Stimulated activated CD8-positive, alpha-beta memory T cell treated with anti-CD3 and anti-CD28 coated beads, Interleukin-7, amount 100 ng/mL, for 48 hours (primary cell): ENCODE measurements around the gene PTPRE.

Experiments
- DNase-seq, 2 donors: peaks; one replicate each; pipeline ENCODE4 v3.0.0-alpha.2; 2020; ENCODE audit warnings: low read depth in 1 of 2; ENCODE audit errors: extremely low read depth in 1 of 2

PTPRE gene

DNA sequence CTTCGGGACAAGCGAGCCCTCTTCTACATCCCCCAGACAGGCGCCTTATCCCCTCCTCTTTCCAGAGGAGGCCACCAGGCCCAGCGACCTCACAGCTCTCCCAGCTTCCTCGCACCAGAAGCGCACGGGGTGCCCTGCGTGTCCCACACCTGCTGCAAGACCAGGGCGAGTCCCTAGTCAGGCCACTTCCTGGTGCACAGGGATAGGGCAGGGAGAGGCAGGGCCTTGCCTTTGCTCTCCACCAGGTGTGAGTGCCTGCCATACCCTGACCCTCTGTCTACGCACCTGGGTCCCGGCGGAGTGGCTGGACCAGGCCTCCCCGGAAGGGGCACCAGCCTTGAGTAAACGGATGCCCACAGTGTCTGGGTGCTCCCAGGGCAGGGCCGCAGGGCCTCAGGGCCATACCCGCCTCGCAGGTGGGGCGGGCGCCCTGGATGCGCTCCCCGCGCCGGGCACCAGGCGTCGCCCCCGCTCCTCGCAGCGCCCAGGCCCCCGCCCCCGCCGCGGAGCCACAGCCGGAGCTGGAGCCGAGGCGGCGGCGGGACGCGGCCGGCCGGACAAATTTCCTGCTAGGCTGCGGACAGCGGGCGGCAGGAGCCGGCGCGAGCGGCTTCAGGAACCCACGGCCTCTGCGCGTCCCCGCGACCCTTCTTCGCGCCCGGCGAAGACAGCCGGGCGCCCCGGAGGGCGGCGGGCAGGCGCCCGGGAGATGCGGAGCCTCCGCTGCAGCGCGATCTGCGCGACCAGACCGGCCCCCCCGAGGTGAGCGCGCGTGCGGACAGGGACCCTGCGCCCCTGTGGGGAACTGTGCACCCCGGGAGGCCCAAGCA is at the start of gene PTPRE:
TSS of gene PTPRE (plus strand) at position 556 of the 830 bp plus-strand sequence. CDS start 133,779 bp downstream, outside the sequence.
- peak; percentile 32 to 55 for DNase-seq

GRCh38 chr10:127860592-127860991 is 46.3 kb upstream of the PTPRE start:
- no peak for DNase-seq

DNA sequence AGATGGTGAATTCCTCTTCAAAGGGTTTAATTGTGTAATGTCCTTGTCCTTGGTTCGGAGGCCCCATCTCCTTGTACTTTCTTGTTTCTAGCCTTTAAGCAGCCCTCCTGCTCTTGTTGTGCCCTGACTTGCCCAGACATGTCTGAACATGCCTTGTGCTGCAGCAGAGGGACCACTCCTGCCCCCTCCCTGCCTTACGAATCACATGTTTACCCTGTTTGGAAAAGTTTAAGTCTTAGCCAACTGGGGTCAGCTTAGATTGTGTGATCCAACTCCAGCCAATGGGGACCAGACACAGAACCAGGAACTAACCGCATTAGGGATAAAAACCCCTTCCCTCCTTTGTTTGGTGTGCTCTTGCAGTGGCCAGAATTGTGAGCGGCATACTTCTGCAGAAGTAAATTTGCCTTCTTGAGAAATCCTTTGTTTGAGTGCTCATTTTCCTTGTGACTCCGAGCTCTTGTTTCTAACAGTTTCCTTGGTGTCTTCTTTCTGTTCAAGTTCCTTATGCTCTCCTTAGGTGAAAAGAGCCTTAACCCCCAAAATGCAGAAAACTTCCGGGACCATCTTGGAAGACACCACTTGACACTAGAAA is 43.6 kb upstream of the PTPRE start:
- DNase-seq, result no peak

DNA sequence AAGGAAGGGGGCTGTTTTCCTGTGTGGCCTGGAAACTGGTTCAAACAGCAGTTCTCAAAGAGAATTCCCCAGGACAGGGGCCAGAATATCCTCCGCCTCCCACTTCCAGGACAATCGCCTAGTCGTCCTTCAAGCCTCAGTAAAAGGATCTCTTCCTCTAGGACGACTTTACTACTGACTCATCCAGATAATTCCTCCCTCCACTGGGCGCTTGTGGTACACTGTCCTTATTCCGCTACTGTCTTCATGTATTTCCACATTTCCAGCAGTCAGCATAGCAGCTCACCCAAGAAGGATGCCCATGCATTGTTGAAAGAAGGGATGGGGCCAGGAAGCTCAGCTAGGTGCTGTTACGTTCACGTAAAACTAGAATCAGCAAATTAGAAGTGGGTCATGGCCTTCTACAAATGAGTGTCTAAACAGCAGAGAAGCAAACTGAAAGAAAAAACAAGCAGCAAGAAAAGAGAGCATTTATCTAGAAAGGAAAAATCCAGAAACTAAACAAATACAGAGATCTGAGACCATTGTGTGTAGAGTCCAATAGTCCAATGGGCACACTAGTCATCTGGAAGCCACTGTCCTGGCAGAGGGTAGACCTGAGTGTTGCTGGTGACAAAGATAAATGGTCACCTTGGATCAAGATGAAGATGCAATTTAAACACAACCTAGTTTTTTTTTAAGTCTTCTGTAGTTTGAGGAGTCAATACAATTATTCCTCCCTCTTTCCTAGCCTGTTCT is 40.5 kb upstream of the PTPRE start:
- DNase-seq, result no peak

DNA sequence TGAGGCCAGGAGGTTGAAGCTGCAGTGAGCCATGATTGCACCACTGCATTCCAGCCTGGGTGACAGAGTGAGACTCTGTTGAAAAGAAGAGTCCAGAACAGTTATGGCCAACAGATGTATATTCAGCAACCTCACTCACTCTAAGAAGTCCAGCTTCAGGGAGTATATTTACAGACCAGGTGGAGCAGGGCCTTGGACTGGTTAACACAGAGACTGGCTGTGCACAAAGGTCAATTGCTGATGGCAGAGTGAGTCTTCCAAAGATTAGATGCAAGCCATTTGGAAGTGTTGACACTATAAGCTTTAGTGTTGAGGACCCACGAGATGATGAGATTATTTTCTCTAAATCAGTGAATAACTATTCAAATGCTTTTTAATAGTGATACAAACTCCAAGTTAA is 39.1 kb upstream of the PTPRE start:
- DNase-seq, result no peak

DNA sequence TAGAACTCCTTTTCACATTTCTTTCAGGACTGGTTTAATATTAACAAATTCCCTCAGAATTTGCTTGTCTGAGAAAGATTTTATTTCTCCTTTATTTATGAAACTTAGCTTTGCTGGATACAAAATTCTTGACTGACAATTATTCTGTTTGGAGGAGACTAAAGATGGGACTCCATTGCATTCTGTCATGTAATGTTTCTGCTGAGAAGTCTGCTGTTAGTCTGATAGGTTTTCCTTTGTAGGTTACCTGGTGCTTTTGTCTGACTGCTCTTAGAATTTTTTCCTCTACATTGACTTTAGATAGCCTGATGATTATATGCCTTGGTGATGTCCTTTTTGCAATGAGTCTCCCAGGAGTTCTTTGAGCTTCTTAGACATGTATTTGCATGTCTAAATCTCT is 37.6 kb upstream of the PTPRE start:
- no peak for DNase-seq

DNA sequence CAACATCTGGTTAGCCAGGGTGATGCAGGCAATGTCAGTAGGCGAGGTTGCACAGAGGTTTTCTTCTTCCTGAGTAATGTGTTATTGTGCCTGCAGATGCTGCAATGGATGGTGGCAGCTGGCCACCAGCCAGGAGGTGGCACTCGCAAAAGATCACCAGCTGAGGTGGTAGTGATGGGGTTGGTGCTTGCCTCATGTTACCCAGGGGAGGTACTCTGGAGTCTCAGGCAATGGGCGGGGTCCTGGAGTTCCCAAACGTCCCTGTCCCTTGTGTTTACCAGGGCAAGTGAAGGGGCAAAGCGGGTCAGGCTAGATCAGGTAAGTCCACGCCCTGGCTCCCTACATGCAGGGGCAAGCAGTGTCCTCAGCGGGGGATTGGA is 35.3 kb upstream of the PTPRE start:
- no peak for DNase-seq

DNA sequence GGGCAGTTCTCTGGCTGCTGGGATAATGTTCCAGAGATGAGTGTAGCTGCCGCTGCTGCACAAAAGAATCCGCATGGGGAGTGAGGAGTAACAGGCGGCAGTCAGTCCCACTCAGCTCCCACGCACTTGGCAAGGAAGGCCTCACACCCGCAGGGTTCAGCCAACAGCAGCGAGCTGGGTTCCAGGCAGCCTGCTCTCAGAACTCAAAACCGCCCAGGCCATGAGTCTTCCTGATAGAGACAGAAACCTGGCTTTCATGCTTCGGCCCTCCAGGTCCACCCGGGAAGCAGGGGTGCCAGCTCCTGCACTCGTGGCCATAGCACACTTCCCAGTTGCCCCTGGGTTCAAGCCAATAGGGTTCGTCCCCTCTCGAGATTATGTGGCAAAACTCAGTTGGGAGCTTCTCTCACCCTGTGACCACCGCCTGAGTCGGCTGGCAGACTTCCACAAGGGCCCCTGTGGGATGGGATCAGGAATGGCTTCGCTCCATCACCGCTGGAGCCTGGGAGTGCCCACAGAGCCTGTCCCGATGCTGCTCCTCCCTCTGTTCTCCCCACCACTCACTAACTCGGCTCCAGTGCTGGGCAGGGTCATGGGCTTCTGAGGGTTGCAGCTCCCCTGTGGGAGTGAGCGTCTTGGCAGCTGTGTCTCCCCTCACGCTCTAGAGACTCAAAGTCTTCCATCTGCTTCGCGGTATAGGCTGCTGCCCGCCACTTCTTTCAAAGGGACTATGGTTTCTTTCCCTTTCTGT is 34.7 kb upstream of the PTPRE start:
- no peak for DNase-seq

- no peak for DNase-seq
Observed at GRCh38 chr10:127872871-127873600, 33.9 kb upstream of the PTPRE start.

- DNase-seq, result no peak
Observed at GRCh38 chr10:127873901-127874470, 32.9 kb upstream of the PTPRE start.

- no peak for DNase-seq
Observed at GRCh38 chr10:127874671-127875448, 32.0 kb upstream of the PTPRE start.

- no peak for DNase-seq
Observed at GRCh38 chr10:127875449-127875765, 31.5 kb upstream of the PTPRE start.

GRCh38 chr10:127875916-127876315 is 31.0 kb upstream of the PTPRE start:
- DNase-seq, result no peak

DNA sequence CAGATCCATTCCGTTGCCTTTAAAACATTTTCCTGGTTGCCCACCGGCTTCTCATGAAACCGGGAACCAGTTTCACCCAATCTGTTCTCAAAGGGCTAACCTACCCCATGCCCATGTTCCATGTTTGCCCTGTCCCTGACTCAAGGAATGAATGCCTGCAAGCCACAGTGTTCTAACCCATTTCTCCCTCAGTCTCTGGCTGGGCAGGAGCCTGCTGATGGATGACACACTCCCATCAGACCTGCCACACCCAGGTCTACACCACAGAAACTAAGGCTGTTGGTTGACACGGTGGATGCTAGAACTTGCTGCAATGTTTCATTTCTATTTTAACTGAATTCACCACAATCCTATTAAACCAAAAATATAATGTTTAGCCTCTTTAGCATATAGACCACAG is 29.8 kb upstream of the PTPRE start:
- DNase-seq, result no peak

GRCh38 chr10:127877699-127878098 is 29.2 kb upstream of the PTPRE start:
- no peak for DNase-seq

DNA sequence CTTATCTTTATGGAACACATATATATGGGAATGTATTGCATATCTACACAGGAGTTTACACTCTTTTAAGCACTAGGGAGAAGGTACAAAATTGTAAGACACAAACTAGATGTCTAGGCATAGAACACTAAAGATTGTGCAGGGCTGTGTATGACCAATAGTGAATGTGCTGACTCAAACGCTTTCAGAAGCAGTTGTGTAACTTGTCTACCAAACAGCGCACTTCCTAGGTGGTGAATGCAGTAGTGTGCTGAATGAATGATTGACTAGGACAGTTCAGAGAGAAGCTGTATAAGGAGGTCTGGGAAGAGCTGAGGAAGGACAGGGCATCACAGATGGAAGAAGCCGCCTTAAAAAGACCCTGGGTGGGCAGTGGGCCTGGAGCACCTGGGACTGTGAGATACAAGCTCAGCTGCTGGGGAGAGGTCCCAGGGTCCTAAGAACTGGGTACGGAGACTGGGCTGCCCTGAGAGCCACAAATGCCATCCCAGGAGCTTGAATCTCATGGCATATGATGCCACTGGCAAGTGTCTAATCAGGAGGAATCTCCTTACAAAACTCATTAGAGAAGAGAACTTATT is 28.3 kb upstream of the PTPRE start:
- DNase-seq, result no peak

GRCh38 chr10:127880557-127880956 is 26.3 kb upstream of the PTPRE start:
- no peak for DNase-seq

GRCh38 chr10:127881262-127881661 is 25.6 kb upstream of the PTPRE start:
- no peak for DNase-seq

DNA sequence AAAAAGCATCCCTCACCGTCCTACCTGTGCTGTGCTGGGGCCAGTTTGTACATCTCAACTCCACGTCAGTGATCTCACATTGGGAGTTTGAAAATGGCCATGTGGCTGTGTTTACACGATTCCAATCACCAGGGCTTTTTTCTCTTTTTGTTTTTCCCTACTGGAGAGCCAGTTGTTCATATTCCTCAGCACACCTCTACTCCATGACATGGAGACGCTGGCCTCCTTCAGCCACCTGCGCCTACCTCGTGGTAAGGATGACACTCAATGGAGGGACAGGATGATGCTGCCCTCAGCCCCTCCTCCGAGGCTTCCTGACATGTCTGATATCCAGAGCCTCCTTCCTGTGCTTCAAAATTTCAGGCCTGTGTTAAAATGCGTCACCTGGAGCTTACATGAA is 24.5 kb upstream of the PTPRE start:
- DNase-seq, result no peak
